HL-60 (cell line): Measurements from ENCODE around the gene DBF4B.

Experiments used
- CTCF ChIP-seq: IDR thresholded peaks from one replicate; pipeline ENCODE4 v1.5.1; 2011; ENCODE audit warnings: low read length, control low read depth, inconsistent platforms; ENCODE audit not compliant: insufficient read depth
- POLR2AphosphoS5 ChIP-seq: IDR thresholded peaks from 2 replicates; pipeline ENCODE4 v1.6.1; 2012; ENCODE audit warnings: low read depth
- REST ChIP-seq: IDR thresholded peaks from 2 replicates; pipeline ENCODE4 v1.6.1; 2012; ENCODE audit warnings: low read depth; ENCODE audit not compliant: insufficient replicate concordance

GRCh38 chr17:44776628-44777393 lies 68.3 kb downstream of the DBF4B start:
- TF ChIP-seq CTCF (no peak), POLR2AphosphoS5 (no peak), REST (no peak)
